ENCODE measurements around the gene ERBB4. TPM values are rescaled to one million over a fixed set of nuclear protein-coding genes. Genes with fewer than 3 reads are reported as not detected.
A peak's percentile ranks its signal among the peaks of the same experiment; 100 is the strongest.

Gene ERBB4
- total RNA-seq, 2 experiments from 2014 or later = not detected

- H3K4me3 ChIP-seq (ENCODE audit: low read length) = no peak overlapping the region
- ChIA-PET POLR2A (no interaction called here), CTCF (no interaction called here)
- Mint-ChIP-seq H3K4me3 (peak overlapping the region; percentile 20), H3K9me3 (no peaks in the 10 kb centered on the region), H3K27ac (no peak overlapping the region), H3K27me3 (peaks cover 71% of the 10 kb centered on the region), H3K4me1 (ENCODE audit: low read depth) (peaks cover 26% of the 10 kb centered on the region), H3K36me3 (ENCODE audit: low read depth) (no peaks in the 10 kb centered on the region)
- ATAC-seq (ENCODE audit: poor library complexity) (no peak), DNase-seq (no peak)
- intact Hi-C loops (cut with DNase I, micrococcal nuclease) = no loop called here
- peaks cover 32 to 61% of the 10 kb centered on the region in 2 experiments for H3K27me3 ChIP-seq (ENCODE audit: control insufficient read depth in 1 of 2, insufficient read depth in 2 of 2, low read length in 2 of 2)
- TF ChIP-seq, protein P1, sequence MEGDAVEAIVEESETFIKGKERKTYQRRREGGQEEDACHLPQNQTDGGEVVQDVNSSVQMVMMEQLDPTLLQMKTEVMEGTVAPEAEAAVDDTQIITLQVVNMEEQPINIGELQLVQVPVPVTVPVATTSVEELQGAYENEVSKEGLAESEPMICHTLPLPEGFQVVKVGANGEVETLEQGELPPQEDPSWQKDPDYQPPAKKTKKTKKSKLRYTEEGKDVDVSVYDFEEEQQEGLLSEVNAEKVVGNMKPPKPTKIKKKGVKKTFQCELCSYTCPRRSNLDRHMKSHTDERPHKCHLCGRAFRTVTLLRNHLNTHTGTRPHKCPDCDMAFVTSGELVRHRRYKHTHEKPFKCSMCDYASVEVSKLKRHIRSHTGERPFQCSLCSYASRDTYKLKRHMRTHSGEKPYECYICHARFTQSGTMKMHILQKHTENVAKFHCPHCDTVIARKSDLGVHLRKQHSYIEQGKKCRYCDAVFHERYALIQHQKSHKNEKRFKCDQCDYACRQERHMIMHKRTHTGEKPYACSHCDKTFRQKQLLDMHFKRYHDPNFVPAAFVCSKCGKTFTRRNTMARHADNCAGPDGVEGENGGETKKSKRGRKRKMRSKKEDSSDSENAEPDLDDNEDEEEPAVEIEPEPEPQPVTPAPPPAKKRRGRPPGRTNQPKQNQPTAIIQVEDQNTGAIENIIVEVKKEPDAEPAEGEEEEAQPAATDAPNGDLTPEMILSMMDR (IDR thresholded peaks at IDR 0.05) = no peak
- H3K4me1 ChIP-seq (ENCODE audit: insufficient read depth, low read length) = peaks cover 2% of the 10 kb centered on the region
- peaks cover 0 to 24% of the 10 kb centered on the region in 2 experiments for H3K9me3 ChIP-seq (ENCODE audit: control insufficient read depth in 1 of 2, insufficient read depth in 1 of 2, low read length in 2 of 2)
- H3K36me3 ChIP-seq (ENCODE audit: insufficient read depth, low read length) = no peaks in the 10 kb centered on the region
- no peak overlapping the region for H3K27ac ChIP-seq (ENCODE audit: low read depth in 1 of 2, low read length in 2 of 2)
Observed at GRCh38 chr2:212536817-212537725, 1.5 kb downstream of the ERBB4 start.

DNA sequence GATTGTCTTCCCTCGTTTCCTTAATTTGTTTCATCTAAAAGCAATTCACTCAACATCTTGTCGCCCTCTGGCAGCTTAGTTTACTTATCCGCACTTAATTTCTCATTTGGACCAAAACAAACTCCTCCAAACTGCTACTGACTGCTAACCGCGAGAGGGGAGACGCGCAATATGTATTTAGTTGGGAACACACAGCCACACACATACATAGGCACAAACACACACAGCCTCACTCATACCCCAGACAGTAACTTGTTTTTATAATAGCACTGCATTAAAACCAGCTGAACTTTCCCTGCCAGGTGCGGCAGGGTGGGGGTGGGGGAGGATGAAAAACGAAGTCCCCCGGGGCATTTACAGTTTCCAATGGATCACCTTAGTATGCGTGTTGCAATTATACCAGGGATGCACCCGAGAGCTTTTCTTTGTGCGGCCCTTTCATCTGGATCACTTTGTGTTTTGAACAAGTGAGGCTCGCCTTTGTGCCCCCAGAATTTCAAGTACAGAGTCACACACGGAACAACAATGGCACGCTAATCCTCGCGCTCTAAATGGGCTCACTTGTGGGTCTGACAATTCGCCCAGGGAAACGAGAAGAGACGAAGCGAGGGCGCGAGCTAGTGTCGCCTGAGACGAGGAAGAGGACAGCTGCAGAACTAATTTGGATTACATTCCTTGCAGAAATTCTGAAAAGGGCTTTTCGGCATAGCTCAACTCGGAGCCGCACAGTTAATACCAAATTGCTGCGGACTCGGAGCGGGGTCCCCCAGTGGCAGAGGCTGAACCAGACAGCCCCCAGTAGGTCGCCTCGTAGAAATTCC, 2.4 kb downstream of the ERBB4 start:
- DNase-seq = no peak
- Histone ChIP-seq H3K36me3 (ENCODE audit: insufficient read depth, low read length) (no peaks in the 10 kb centered on the region), H3K27ac (ENCODE audit: low read depth in 1 of 2, low read length in 2 of 2) (no peak overlapping the region), H3K27me3 (ENCODE audit: control insufficient read depth in 1 of 2, insufficient read depth in 2 of 2, low read length in 2 of 2) (peaks cover 32 to 58% of the 10 kb centered on the region in 2 experiments), H3K4me1 (ENCODE audit: insufficient read depth, low read length) (peaks cover 2% of the 10 kb centered on the region), H3K9me3 (ENCODE audit: control insufficient read depth in 1 of 2, insufficient read depth in 1 of 2, low read length in 2 of 2) (peaks cover 0 to 24% of the 10 kb centered on the region in 2 experiments), H3K4me3 (ENCODE audit: low read length) (no peak overlapping the region)
- Mint-ChIP-seq H3K27me3 (peaks cover 64% of the 10 kb centered on the region), H3K4me3 (peak overlapping the region; percentile 38), H3K9me3 (no peaks in the 10 kb centered on the region), H3K36me3 (ENCODE audit: low read depth) (no peaks in the 10 kb centered on the region), H3K27ac (no peak overlapping the region), H3K4me1 (ENCODE audit: low read depth) (peaks cover 26% of the 10 kb centered on the region)
- CTCF ChIA-PET = no interaction called here
- POLR2A ChIA-PET = no interaction called here
- TF ChIP-seq, protein P1 (IDR thresholded peaks at IDR 0.05) = no peak
- ATAC-seq (ENCODE audit: poor library complexity) = no peak
- intact Hi-C loops (cut with DNase I, micrococcal nuclease) = no loop called here

DNA sequence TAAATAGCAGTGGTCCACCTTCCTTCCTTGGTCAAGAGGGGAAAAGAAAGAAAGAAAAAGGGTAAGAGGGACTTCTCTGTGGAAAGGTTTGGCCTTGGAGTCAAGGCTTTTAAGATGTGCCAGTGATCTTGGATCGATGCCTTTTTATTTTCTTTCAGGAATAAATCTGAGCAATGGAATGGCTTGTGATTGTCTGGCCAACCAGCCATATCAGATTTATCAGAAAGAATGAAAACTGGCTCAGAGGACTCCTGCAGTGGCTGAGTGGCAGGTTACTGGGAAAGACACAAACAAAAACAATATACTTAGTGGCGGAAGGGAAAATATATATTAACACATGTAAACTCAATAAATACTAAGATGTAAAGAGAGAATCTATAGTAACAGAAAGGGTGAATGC, 4.3 kb downstream of the ERBB4 start:
- Histone ChIP-seq H3K27me3 (ENCODE audit: control insufficient read depth in 1 of 2, insufficient read depth in 2 of 2, low read length in 2 of 2) (peaks cover 32 to 51% of the 10 kb centered on the region in 2 experiments), H3K4me3 (ENCODE audit: low read length) (no peak overlapping the region), H3K27ac (ENCODE audit: low read depth in 1 of 2, low read length in 2 of 2) (no peak overlapping the region), H3K4me1 (ENCODE audit: insufficient read depth, low read length) (peaks cover 2% of the 10 kb centered on the region), H3K9me3 (ENCODE audit: control insufficient read depth in 1 of 2, insufficient read depth in 1 of 2, low read length in 2 of 2) (peaks cover 0 to 23% of the 10 kb centered on the region in 2 experiments), H3K36me3 (ENCODE audit: insufficient read depth, low read length) (no peaks in the 10 kb centered on the region)
- CTCF ChIA-PET = no interaction called here
- H3K9me3 Mint-ChIP-seq = no peaks in the 10 kb centered on the region
- no peak for DNase-seq
- H3K27me3 Mint-ChIP-seq = peaks cover 57% of the 10 kb centered on the region
- no peak overlapping the region for H3K27ac Mint-ChIP-seq
- intact Hi-C loops (cut with DNase I, micrococcal nuclease) = no loop called here
- ATAC-seq (ENCODE audit: poor library complexity) = no peak
- no peak overlapping the region for H3K4me3 Mint-ChIP-seq
- POLR2A ChIA-PET = no interaction called here
- TF ChIP-seq, protein P1 (IDR thresholded peaks at IDR 0.05) = no peak
- H3K4me1 Mint-ChIP-seq (ENCODE audit: low read depth) = peaks cover 18% of the 10 kb centered on the region
- no peaks in the 10 kb centered on the region for H3K36me3 Mint-ChIP-seq (ENCODE audit: low read depth)

Data from CD4-positive, alpha-beta T cell (primary cell).